RPMI7951 (cell line): ENCODE measurements around the gene RNF141. TPM values are rescaled to one million over a fixed set of nuclear protein-coding genes. Genes with fewer than 3 reads are reported as not detected.

Source experiments
- DNase-seq: peaks from one replicate; pipeline ENCODE4 v3.0.0-alpha.2; 2012; ENCODE audit warnings: low read depth
- total RNA-seq: library from RNA; depleted of rRNA; stranded (reverse); fragments of >200 nt; shearing (Covaris generic); gene quantifications from 2 replicates; pipeline ENCODE4 v1.2.3, GENCODE V29; 2014

Gene RNF141
- total RNA-seq, 1 experiment from 2014 or later: 30.5 TPM

GRCh38 chr11:10522921-10523320 is 18.1 kb downstream of the RNF141 start:
- DNase-seq: no peak

DNA sequence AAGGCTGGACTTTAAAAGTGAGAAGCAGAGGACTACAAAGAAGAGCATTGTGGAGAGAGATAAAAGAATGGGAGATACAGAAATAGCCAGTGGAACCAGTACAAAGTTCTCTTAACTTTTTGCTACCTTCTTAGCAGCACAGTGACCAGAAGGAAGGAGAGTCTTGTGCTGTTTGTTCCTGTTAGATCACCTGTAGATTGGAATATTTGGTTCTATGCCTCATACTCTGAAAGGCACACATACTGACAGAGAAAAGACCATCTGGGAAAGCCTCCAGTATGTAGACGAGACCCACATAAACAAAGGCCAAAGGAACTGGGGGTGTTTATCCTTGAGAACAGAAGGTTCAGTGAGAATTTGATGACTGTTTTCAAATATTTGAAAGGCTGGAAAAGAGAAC is 18.7 kb downstream of the RNF141 start:
- no peak for DNase-seq

DNA sequence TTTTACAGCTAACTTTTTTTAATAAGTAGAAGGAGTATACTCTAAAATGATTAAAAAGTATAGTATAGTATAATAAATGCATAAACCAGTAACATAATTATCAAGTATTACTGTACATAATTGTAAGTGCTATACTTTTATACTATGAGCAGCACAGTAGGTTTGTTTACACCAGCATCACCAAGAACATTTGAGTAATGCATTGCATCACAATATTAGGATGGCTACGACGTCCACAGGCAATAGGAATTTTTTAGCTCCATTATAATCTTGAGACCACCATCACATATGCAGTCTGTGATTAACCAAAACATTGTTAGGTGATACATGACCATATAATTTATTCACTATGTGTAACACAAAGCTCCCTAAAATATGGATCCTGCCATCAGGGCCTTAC is 20.4 kb downstream of the RNF141 start:
- no peak for DNase-seq

DNA sequence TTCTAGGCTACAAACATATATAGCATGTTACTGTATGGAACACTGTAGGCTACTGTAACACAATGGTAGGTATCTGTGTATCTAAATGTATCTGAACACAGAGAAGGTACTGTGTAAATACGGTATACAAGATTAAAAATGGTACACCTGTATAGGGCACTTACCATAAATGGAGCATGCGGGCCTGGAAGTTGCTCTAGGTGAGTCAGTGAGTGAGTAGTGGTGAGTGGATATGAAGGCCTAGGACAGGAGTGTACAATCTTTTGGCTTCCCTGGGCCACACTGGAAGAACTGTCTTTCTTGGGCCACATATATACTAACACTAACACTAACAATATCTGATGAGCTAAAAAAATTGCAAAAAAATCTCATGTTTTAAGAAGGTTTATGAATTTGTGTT is 21.4 kb downstream of the RNF141 start:
- DNase-seq: no peak

DNA sequence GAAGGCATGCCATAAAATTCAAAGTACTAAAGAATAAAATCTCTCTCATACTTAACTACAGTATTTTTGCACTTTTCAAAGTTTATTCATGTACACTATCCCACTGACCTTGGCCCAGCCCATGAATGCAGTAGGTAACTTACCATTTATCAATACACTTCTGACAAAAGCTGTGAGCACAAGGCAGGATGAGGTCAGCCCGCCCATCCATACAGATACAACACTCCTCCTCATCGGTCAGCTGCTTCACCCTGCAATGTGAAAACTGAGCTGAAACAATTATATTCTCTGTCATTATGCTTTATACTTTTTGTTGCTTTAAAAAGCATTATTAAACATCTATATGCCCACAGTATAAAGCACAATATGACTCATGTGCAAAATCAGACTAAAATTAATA is 22.1 kb downstream of the RNF141 start:
- no peak for DNase-seq

DNA sequence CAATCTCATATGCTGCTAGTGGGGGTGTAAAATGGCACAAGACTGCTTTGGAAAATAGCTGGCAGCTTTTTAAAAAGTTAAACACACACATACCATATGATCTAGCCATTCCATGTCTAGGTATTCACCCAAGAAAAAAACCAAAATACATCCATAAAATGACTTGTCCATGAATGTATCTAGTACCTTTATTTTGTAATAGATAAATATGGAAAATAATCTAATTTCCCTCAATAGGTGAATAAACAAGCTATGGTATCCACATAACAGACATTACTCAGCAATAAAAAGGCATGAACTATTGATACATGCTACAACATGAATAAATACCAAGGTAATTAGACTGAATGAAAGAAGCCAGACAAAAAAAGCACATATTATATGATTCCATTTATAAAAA is 22.9 kb downstream of the RNF141 start:
- no peak for DNase-seq

GRCh38 chr11:10515418-10515817 is 25.6 kb downstream of the RNF141 start:
- DNase-seq: no peak

- peak; percentile 26 for DNase-seq
Observed at GRCh38 chr11:10514709-10515108, 26.3 kb downstream of the RNF141 start.

DNA sequence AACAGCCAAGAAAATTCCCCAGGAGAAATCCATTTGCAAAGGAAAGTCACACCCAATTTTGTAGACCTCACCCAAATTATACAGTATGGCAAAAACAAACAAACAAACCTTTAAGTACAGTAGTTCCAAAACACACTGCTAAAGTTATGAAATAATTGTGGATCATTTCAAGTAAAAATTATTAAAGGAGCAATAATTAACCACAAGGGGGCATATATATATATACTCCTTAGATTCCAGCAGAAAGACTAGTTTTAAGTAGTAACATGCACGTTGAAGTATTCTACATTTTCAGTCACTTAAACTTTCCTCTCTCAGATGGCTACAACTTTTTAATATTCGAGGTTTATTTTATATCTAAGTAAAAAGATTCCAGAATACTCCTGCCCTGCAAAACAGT is 26.8 kb downstream of the RNF141 start:
- no peak for DNase-seq

GRCh38 chr11:10511181-10511621 is 29.8 kb downstream of the RNF141 start:
- no peak for DNase-seq

- DNase-seq: peak; percentile 37
Observed at GRCh38 chr11:10506008-10506370, 35.0 kb downstream of the RNF141 start.

DNA sequence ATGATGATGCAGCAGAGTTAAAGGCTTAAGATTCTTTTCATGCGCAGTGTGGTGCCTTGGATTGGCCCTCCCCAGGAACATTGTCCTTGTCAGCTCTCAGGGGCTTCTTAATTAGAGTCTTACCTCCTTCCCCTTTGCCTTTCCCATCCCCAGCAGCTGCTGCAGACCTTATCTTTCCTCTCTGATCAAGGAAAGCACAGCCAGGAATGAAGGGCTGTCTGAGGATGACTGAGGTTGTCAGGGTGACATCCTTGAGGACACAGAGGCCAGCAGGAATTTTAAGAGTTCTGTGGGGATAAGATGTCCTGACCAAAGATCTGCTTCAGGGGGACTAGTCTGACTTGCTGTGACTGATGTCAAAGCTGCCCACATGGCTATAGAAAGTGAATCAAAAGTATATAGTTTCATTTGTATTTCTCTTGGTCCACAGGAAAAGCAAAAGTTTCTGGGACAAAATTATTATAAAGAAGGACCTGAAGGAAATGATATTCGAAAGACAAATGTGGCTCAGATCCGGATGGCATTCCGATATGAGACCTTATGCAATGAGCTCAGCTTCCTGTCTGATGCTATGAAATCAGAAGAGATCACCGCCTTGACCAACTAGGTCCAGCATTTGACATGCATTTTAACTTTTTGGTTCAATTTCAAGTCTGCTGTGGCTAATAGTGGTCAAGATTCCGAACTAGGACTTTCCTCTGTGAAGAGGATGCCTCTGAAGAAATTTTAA is 35.5 kb downstream of the RNF141 start:
- peak; percentile 52 for DNase-seq

DNA sequence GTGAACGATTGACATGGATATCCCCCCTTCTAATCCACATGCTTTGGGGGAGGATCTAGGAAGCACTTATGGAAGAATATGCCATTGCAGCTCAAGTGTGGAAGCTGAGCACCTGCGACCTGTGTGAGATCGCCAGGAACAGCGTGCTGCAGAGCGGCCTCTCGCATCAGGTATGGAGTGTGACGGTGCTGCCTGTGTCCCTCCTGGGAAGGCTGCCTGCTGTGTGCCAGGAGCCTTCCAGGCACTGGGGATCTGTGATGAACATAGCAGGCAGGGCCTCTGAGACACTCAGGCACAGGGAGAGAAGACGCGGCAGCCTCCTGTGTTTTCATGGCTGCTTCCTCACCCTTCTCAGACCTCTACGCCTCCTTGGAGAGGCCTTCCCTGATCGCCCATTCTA is 36.5 kb downstream of the RNF141 start:
- DNase-seq: no peak

- DNase-seq: peak; percentile 47
Observed at GRCh38 chr11:10503777-10504480, 37.1 kb downstream of the RNF141 start.

- no peak for DNase-seq
Observed at GRCh38 chr11:10503221-10503620, 37.8 kb downstream of the RNF141 start.

DNA sequence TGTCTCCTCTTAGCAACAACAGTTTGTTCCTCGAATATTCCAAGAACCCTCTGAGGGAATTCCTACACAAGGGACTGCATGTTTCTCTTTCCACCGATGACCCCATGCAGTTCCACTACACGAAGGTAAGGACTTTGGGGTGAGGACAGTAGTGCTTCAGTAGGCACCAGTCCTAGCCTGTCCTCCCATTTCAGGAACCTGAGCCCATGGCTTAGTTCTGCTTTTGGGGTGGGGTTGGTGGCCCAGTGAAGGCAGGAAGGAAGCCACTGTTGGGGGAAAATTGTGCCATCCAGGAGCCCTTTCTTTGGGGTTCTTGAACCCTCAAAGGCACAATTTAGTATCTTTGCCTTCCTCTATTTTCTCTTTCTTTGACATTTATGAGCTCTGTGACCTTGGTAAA is 38.2 kb downstream of the RNF141 start:
- DNase-seq: no peak

- no peak for DNase-seq
Observed at GRCh38 chr11:10502065-10502680, 38.8 kb downstream of the RNF141 start.

DNA sequence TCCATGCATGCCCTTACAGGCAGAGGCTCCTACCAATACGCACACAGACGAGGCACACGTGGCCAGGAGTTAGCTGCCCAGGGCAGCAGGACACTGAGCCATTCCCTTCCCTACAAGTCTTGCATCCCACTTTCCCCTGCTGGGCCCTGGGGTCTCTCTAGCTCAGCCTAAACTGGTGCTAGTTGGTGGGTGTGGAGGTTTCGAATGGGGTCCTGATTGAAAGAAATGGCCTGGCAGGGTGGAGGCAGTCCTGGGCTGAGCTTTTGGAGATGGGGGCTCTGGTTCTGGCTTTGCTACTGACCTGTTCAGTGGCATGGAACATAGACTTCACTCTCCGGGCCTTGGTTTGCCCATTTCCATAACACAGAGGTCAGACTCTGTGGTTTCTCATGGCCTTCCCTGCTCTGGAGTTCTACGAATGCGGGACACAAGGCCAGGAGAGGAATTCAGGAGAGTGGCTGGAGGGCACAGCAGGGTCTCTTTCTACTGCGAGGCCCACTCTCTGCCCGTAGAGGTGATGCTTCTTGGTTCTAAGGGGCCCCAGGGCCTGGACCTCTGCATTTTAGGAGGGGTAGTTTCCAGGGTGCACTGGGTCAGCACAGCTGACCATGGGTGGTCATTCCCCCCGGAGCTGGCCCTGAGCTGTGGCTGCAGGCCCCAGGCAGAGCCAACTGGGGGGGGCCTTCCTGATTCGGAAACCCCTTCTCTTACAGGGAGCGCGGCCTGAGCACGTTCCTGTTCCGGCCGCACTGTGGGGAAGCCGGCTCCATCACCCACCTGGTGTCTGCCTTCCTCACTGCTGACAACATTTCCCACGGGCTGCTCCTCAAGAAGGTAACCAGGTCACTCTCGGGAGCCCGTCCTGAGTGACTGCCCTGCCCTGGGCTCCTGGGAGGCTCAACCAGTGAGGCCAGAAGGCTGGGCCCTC is 40.0 kb downstream of the RNF141 start:
- DNase-seq: no peak

DNA sequence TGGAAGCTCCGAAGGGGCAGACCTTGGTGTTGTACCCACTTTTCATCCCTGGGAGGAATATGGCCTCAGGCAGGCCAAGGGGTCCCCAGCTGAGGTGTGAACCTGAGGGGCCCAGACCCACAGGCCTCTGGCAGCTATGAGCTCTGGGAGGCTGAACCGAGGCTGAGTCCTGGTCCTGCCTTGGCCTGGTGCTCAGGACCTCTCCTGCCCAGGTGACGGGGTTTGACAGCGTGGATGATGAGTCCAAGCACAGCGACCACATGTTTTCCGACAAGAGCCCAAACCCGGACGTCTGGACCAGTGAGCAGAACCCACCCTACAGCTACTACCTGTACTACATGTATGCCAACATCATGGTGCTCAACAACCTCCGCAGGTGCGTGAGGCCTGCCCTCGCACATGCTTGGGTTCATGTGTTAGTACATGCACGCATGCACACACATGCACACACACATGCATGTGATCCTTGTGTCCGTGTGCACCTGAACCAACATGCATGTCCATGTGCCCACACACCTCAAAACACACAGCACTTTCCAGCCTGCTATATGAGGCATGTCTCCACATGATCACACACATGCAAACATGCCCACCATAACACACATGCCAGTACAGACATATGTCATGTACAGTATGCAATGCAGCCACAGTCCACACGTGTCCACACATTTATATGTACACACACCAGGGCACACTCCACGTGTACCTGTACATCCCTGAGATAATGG is 40.9 kb downstream of the RNF141 start:
- DNase-seq: no peak

GRCh38 chr11:10499452-10499851 is 41.5 kb downstream of the RNF141 start:
- no peak for DNase-seq
